OCI-LY7 (cell line): ENCODE data around the gene AAGAB.

Experiments used
- EZH2phosphoT487 ChIP-seq: fragments of 200-600 bp; sonication (generic); IDR thresholded peaks from 2 replicates; pipeline ENCODE4 v1.6.1; 2018; ENCODE audit warnings: low read depth, borderline replicate concordance, mild to moderate bottlenecking, mixed run types, antibody characterized with exemption, low read length, moderate library complexity, mixed read lengths
- TF ChIP-seq, protein P1 (sequence below): fragments of 200-600 bp; sonication (generic); conservative IDR thresholded peaks from 2 replicates; pipeline ENCODE4 v1.5.1; 2014; ENCODE audit warnings: mild to moderate bottlenecking, antibody characterized with exemption, low read length, moderate library complexity, mixed read lengths

GRCh38 chr15:67156426-67156825 is 98.0 kb downstream of the AAGAB start:
- TF ChIP-seq, protein P1, sequence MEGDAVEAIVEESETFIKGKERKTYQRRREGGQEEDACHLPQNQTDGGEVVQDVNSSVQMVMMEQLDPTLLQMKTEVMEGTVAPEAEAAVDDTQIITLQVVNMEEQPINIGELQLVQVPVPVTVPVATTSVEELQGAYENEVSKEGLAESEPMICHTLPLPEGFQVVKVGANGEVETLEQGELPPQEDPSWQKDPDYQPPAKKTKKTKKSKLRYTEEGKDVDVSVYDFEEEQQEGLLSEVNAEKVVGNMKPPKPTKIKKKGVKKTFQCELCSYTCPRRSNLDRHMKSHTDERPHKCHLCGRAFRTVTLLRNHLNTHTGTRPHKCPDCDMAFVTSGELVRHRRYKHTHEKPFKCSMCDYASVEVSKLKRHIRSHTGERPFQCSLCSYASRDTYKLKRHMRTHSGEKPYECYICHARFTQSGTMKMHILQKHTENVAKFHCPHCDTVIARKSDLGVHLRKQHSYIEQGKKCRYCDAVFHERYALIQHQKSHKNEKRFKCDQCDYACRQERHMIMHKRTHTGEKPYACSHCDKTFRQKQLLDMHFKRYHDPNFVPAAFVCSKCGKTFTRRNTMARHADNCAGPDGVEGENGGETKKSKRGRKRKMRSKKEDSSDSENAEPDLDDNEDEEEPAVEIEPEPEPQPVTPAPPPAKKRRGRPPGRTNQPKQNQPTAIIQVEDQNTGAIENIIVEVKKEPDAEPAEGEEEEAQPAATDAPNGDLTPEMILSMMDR = no peak
- TF ChIP-seq EZH2phosphoT487 = no peak
